GM20431 (cell line): ENCODE results near the gene CNTFR.

ENCODE experiments used
- in situ Hi-C: fragments of 300-500 bp; cut with MseI, MboI; formaldehyde crosslinking; loops from one replicate; pipeline ENCODE4 v1.15.0; 2020; ENCODE audit warnings: low sequenced_read_pairs; ENCODE audit not compliant: unreplicated experiment

CNTFR gene

GRCh38 chr9:34620061-34620994, 30.8 kb upstream of the CNTFR start, which contains the start of gene DCTN3:
TSS of gene DCTN3 (minus strand) at chr9:34620495. CDS start at chr9:34620464, 31 bp downstream.
- in situ Hi-C loops = no loop called here

GRCh38 chr9:34615132-34615531, 25.6 kb upstream of the CNTFR start:
- in situ Hi-C loops = no loop called here

GRCh38 chr9:34612788-34613390, 23.4 kb upstream of the CNTFR start:
- in situ Hi-C loops = no loop called here

DNA sequence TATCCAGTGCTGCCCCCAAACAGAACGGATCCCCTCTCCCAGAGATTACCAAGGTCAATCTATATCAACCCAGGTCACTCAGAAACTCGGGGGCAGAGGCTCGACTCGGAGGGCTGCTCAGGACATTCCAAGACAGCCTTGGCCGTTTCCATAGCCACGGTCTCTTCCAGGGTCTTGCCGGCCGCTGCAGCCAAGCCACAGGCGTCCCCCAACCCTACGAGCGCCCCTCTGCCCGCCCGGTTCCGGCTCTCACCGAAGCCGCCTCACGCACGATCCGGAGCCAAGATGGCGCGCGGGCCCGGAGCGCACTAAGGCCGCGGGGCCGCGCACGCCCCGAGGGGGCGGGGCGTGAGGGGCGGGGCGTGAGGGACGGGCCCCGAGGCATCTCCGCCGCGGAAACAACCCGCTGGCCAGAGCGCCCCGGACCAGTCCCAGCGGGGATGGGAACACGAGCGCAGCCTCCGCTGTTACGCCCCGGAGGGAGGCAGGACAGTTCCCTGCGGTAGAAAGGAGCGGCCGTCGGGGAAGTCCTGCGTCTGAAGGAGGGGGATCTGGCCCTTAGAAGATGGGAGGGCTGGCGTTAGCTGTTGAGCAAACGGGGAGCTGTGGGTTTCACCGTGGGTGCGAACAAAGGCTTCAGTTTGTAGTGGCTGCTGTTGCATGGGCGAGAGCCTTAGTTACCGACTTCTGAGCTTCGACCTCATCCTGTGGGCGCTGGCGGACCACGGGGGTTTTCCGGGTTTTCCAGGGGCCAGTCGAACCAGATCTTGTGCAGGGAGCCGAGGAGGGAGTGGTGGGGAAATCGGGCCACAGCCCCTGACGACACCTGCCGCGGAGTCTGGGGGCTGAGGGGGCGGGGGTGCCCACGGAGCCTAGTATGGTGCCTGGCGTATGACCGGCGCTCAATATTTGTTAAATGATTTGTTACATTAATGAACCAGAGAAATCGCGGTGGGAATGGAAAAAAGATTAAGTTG, 22.6 kb upstream of the CNTFR start, which contains the start of gene RPP25L:
Gene RPP25L (minus strand): TSS at position 287 of the 977 bp plus-strand sequence. CDS start 801 bp downstream, outside the sequence.
- in situ Hi-C loops = no loop called here

GRCh38 chr9:34611251-34611810, 21.8 kb upstream of the CNTFR start:
- in situ Hi-C loops = no loop called here

- in situ Hi-C loops = no loop called here
Measured at GRCh38 chr9:34610434-34611206, 21.1 kb upstream of the CNTFR start.

DNA sequence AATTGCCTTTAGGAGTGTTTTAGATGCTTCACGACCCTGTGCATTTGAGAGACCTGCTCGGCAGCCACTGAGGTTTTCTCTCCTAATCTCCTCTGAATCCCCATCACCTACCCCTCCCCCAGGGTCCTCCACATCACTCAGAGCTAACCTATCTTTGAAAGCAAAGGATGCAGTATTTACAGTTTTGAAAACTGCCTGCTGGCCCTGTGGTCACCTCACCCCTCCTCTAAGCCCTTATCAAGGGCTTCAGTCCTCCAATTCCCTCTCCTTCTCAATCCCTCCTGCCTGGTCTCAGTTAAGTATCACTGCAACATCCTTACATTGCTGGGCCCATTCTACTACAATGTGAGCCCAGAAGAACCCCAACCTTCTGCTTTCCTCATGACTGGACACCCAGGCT, 17.8 kb upstream of the CNTFR start:
- in situ Hi-C loops = loop anchor here (10.0 kb wide), 1 partner anchor 193 kb away; no protein-coding TSS in a partner anchor

DNA sequence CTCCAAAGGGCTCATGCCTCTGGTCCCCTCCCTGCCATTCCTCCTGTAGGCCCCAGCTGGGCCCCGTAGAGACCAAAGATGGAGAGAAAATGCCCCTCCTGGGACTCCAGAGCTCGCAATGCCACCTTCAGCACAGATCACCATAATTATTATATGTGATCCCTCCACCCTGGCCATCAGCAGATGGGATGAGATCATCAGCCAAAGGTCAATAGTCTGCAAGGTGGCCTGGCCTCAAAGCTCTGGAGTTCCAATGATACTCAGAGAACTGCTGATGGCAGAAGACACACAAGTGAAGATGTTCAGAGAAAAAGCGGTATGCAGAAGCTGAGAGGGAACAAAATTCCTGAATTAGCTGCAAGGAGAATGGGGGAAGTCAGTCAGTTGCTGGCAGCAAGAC, 17.4 kb upstream of the CNTFR start:
- in situ Hi-C loops = loop anchor here (10.0 kb wide), 1 partner anchor 192 kb away; no protein-coding TSS in a partner anchor

DNA sequence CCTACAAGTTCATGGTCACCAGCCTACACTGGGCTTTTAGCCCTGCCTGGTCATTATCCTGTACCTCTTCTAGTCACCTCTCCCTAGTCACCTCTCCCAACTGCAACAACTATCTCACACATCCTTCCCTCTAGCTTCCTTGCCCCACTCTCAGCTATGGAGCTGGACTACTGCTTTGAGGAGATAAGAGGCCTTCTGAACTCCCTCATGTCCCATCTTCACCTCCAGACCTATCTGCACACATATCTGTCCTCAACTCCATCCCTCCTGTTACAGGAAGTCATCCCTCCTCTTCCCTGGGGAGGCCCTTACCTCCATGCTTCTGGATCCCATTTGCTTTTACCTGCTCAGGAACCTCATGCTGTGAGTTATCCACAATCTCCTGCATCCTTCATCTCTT, 16.7 kb upstream of the CNTFR start:
- in situ Hi-C loops = loop anchor here (10.0 kb wide), 1 partner anchor 191 kb away; no protein-coding TSS in a partner anchor

DNA sequence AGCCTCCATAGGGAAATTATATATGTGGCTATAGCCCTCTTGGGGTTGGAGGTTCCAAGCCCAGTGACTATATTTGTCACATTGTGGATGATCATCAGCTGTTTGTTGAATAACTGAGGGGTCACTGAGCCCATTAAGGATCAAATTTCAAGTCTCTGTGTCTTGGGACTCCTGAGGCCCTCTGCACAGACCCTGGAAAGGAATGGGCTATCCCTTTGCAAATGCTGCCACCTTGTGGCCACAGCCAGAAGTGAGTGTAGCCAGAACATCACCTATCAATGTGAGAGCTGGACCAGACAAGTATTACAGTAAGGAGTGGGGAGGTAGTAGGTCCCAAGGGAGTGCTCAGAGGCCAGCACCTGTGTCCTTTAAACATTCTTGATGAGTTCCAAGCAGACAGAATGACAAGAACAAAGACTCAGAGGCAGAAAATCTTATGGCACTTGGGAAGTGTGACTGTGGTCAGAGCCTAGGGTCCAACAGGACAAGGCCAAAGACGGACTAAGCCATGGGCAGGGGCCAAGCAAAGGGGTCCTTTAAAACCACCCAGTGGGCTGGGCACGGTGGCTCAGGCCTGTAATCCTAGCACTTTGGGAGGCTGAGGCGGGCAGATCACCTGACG, 14.2 kb upstream of the CNTFR start:
- in situ Hi-C loops = loop anchor here (10.0 kb wide), 1 partner anchor 189 kb away; no protein-coding TSS in a partner anchor

- in situ Hi-C loops = loop anchor here (10.0 kb wide), 1 partner anchor 187 kb away; no protein-coding TSS in a partner anchor
Measured at GRCh38 chr9:34601937-34602573, 12.5 kb upstream of the CNTFR start.

GRCh38 chr9:34600908-34601307, 11.4 kb upstream of the CNTFR start:
- in situ Hi-C loops = loop anchor here (10.0 kb wide), 1 partner anchor 186 kb away; no protein-coding TSS in a partner anchor

DNA sequence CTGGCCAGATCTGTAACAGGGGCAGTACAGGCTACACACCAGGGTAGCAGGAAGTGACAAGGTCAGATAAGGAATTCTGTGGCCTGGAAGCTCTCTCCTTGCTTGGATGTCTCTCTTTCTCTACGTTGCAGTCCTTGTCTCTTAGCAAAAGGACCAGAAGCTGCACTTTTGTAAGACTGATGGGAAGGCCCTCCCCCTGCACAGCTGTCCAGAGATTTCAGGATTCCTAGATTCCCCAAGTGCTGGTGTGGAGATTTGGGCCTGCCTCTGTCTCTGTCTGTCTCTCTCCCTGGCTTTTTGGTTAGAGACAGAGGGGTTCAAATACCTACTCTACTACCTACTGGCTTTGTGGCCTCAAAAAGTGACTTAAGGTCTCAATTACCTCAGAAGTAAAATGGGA, 10.0 kb upstream of the CNTFR start:
- in situ Hi-C loops = loop anchor here (10.0 kb wide), 1 partner anchor 65 kb away; no protein-coding TSS in a partner anchor

- in situ Hi-C loops = loop anchor here (10.0 kb wide), 1 partner anchor 59 kb away; no protein-coding TSS in a partner anchor
Measured at GRCh38 chr9:34594177-34594576, 4.7 kb upstream of the CNTFR start.

DNA sequence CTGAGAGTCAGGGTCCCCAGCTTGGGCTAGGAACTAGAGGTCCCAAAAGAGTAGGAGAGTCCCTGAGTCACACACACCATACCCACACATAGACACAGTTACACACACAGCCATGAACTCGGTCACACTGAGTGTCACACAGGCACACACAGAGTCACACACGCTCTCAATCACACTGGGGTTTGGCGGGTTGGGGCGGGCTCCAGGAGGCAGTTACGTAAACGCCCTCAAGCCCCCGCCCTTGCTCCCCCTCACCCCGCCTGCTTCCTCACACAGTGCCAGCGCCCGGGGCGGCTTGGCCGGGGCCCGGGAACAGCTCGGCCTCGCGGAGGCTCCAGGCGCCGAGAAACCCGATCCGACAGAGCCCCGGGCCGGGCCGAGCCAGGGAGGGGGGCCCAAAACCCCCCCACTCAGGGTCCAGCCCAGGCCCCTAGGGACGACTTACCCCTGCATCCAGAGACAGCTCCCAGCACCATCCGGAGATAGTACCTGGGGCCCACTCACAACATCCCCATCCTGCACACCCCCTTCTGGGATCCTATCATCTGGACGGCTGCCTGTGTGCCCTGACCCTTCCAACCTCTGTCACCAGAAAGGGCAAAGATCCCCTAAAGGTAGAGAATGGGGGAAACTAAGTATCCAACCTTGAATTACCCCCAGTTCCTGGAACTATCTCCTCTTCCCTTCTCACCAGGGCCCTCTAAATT, 3.5 kb upstream of the CNTFR start:
- in situ Hi-C loops = loop anchor here (10.0 kb wide), 1 partner anchor 58 kb away; no protein-coding TSS in a partner anchor

DNA sequence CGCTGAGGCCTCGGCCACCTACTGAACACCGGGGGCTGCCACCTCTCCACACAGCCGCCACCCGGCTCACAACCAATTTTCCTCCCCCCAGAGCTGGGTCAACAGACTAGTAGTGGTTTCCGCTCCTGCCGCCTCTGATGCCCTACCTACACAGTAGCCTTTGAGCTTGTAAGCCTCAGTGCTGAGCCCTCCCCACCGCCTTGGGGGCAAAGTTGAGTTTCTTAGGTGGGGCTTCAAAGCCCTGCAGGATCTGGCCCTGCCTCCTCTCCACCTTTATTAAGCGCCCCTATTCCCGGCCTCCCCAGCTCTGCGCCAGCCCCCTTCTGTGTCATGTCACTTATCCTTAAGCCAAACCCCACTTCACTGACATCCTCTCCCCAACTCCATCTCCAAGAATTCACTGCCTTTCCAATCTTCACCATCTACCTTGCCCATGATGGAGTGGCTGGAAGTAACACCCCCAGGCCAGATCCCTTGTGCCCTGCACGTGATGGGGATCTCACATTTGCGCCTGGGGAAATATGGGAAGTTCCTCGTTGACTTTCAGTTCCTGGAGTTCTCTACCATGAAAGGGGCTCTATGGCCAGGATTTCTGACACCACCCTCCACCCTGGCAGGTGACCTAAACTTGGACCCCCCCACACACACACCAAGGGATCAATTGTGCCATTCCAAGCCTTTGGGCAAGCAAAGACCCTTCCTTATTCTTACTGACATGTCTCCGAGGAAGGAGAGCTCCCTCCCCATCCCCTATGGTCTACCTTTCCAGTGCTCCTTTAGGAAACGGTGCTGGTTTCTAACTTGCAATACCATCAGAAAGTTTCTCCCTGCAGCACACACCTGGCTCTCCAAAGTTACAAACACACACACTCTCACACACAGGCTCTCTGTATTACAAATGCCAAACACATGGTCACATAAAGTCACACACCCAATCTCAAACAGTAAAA, 2.7 kb upstream of the CNTFR start:
- in situ Hi-C loops = loop anchor here (10.0 kb wide), 1 partner anchor 57 kb away; no protein-coding TSS in a partner anchor
